IMR-90 (cell line): ENCODE measurements around the gene SLC7A6OS. TPM values are rescaled to one million over a fixed set of nuclear protein-coding genes. Genes with fewer than 3 reads are reported as not detected.
A peak's percentile ranks its signal among the peaks of the same experiment; 100 is the strongest.

ENCODE experiments used
- ATAC-seq: fragments of 200-7000 bp; cut with Tn5 transposase; 2 replicates; pipeline ENCODE4 v1.9.1; 2020; ENCODE audit warnings: low read depth, mild to moderate bottlenecking, moderate library complexity
- BruUV-seq: library from RNA; stranded (reverse); fragments of 400-500 nt; replicated peaks from 2 replicates; lab custom pipeline; 2021; lab: Mats Ljungman, UMichigan
- CTCF ChIA-PET: fragments of 300-600 bp; formaldehyde crosslinking; extraction: SDS; loops from one replicate; lab custom pipeline; 2021; ENCODE audit warnings: antibody characterized with exemption; lab: Yijun Ruan, JAX
- POLR2A ChIA-PET: fragments of 300-600 bp; sonication (Branson Sonifier 250); formaldehyde crosslinking; loops from one replicate; lab custom pipeline; 2022; ENCODE audit warnings: antibody characterized with exemption; ENCODE audit not compliant: unreplicated experiment; lab: Charles Lee
- DNase-seq: peaks from one replicate; pipeline ENCODE4 v3.0.0; 2013
- H2AFZ ChIP-seq: replicated peaks from 2 replicates; pipeline ENCODE3; 2013; ENCODE audit warnings: low read length, mild to moderate bottlenecking; ENCODE audit not compliant: poor library complexity
- H2AK5ac ChIP-seq: 2 replicates; pipeline ENCODE4 v1.6.1; 2013; ENCODE audit warnings: low read depth, low read length, inconsistent platforms
- H2AK9ac ChIP-seq: replicated peaks from 2 replicates; pipeline ENCODE3; 2013; ENCODE audit warnings: mild to moderate bottlenecking, low read depth, low read length, moderate library complexity; ENCODE audit not compliant: poor library complexity
- H2BK120ac ChIP-seq: 2 replicates; pipeline ENCODE4 v1.6.1; 2013; ENCODE audit warnings: low read depth, low read length, inconsistent platforms
- H2BK15ac ChIP-seq: 3 replicates; pipeline ENCODE4 v1.6.1; 2013; ENCODE audit warnings: low read depth, low read length, inconsistent platforms
- H2BK20ac ChIP-seq: 2 replicates; pipeline ENCODE4 v1.6.1; 2013; ENCODE audit warnings: low read depth, mild to moderate bottlenecking, inconsistent platforms, low read length, moderate library complexity
- H2BK5ac ChIP-seq: 2 replicates; pipeline ENCODE4 v1.6.1; 2013; ENCODE audit warnings: mild to moderate bottlenecking, low read depth, low read length, inconsistent platforms; ENCODE audit not compliant: poor library complexity, severe bottlenecking
- H3K14ac ChIP-seq: replicated peaks from 2 replicates; pipeline ENCODE4 v1.6.1; 2013; ENCODE audit warnings: low read depth, low read length, inconsistent platforms
- H3K18ac ChIP-seq: 2 replicates; pipeline ENCODE4 v1.6.1; 2013; ENCODE audit warnings: low read depth, low read length, control low read depth
- H3K23ac ChIP-seq: 2 replicates; pipeline ENCODE4 v1.6.1; 2013; ENCODE audit warnings: low read depth, low read length, inconsistent platforms
- H3K27ac ChIP-seq: 2 replicates; pipeline ENCODE4 v1.5.1; 2013; ENCODE audit warnings: mild to moderate bottlenecking, control low read depth, low read length; ENCODE audit not compliant: insufficient read depth
- H3K27me3 ChIP-seq: 2 replicates; pipeline ENCODE4 v1.6.1; 2013; ENCODE audit warnings: low read length; ENCODE audit not compliant: control insufficient read depth, insufficient read depth
- H3K36me3 ChIP-seq: 2 replicates; pipeline ENCODE4 v1.6.1; 2013; ENCODE audit warnings: low read length, mixed read lengths; ENCODE audit not compliant: control insufficient read depth, insufficient read depth
- H3K4ac ChIP-seq: 2 replicates; pipeline ENCODE4 v1.6.1; 2013; ENCODE audit warnings: low read depth, low read length, inconsistent platforms
- H3K4me1 ChIP-seq: 2 replicates; pipeline ENCODE4 v1.6.1; 2013; ENCODE audit warnings: low read length, mixed read lengths; ENCODE audit not compliant: control insufficient read depth, insufficient read depth
- H3K4me2 ChIP-seq: 2 replicates; pipeline ENCODE4 v1.6.1; 2013; ENCODE audit warnings: low read depth, mild to moderate bottlenecking, control low read depth, low read length, moderate library complexity
- H3K4me3 ChIP-seq: 2 replicates; pipeline ENCODE4 v1.5.1; 2013; ENCODE audit warnings: low read depth, mild to moderate bottlenecking, control low read depth, low read length, moderate library complexity; ENCODE audit not compliant: insufficient read depth
- H3K56ac ChIP-seq: 2 replicates; pipeline ENCODE4 v1.6.1; 2013; ENCODE audit warnings: low read length, inconsistent platforms; ENCODE audit not compliant: insufficient read depth; ENCODE audit errors: extremely low read depth
- H3K79me1 ChIP-seq, 2 experiments: 2 replicates each; pipeline ENCODE4 v1.6.1; 2013; ENCODE audit warnings: low read length in 2 of 2, inconsistent platforms in 1 of 2, low read depth in 1 of 2
- H3K9ac ChIP-seq: 2 replicates; pipeline ENCODE4 v1.6.1; 2013; ENCODE audit warnings: low read depth, low read length, control low read depth
- H3K9me1 ChIP-seq: 2 replicates; pipeline ENCODE4 v1.6.1; 2013; ENCODE audit warnings: low read length, inconsistent platforms; ENCODE audit not compliant: insufficient read depth
- H3K9me3 ChIP-seq: 2 replicates; pipeline ENCODE4 v1.6.1; 2013; ENCODE audit warnings: low read length; ENCODE audit not compliant: control insufficient read depth, insufficient read depth
- H4K20me1 ChIP-seq: 2 replicates; pipeline ENCODE4 v1.6.1; 2013; ENCODE audit warnings: low read length, inconsistent platforms; ENCODE audit not compliant: insufficient read depth
- H4K5ac ChIP-seq: 2 replicates; pipeline ENCODE4 v1.6.1; 2013; ENCODE audit warnings: mild to moderate bottlenecking, low read depth, low read length, control low read depth
- H4K8ac ChIP-seq, 2 experiments: 2 replicates each; pipeline ENCODE4 v1.6.1; 2013; ENCODE audit warnings: low read depth in 2 of 2, low read length in 2 of 2, control low read depth in 1 of 2, inconsistent platforms in 1 of 2
- H4K91ac ChIP-seq: 2 replicates; pipeline ENCODE4 v1.6.1; 2013; ENCODE audit warnings: low read depth, low read length, inconsistent platforms; ENCODE audit not compliant: insufficient read depth
- BHLHE40 ChIP-seq: fragments of 150-350 bp; IDR thresholded peaks from 2 replicates; pipeline ENCODE4 v1.6.1; 2016; ENCODE audit warnings: mild to moderate bottlenecking, low read depth, low read length
- CEBPB ChIP-seq: IDR thresholded peaks from 2 replicates; pipeline ENCODE4 v1.6.1; 2012; ENCODE audit warnings: low read depth, low read length, improper control_type of control experiment
- CHD1 ChIP-seq: IDR thresholded peaks from 2 replicates; pipeline ENCODE4 v1.6.1; 2012; ENCODE audit warnings: low read depth, low read length, improper control_type of control experiment
- CTCF ChIP-seq: conservative IDR thresholded peaks from 2 replicates; pipeline ENCODE4 v1.5.1; 2012; ENCODE audit warnings: mild to moderate bottlenecking, low read depth, low read length, improper control_type of control experiment
- ELK1 ChIP-seq: fragments of 150-350 bp; IDR thresholded peaks from 2 replicates; pipeline ENCODE4 v1.6.1; 2016; ENCODE audit warnings: low read depth, mild to moderate bottlenecking, low read length, moderate library complexity, borderline replicate concordance
- FOS ChIP-seq: fragments of 150-350 bp; IDR thresholded peaks from 2 replicates; pipeline ENCODE4 v1.6.1; 2016; ENCODE audit warnings: low read depth, low read length
- MAFK ChIP-seq: IDR thresholded peaks from 2 replicates; pipeline ENCODE4 v1.6.1; 2012; ENCODE audit warnings: low read depth, low read length, improper control_type of control experiment
- MXI1 ChIP-seq: IDR thresholded peaks from 2 replicates; pipeline ENCODE4 v1.6.1; 2012; ENCODE audit warnings: low read depth, mild to moderate bottlenecking, low read length, moderate library complexity, borderline replicate concordance
- NFE2L2 ChIP-seq: fragments of 150-350 bp; IDR thresholded peaks from 2 replicates; pipeline ENCODE4 v1.6.1; 2016; ENCODE audit warnings: low read depth, mild to moderate bottlenecking, low read length
- POLR2A ChIP-seq: IDR thresholded peaks from 2 replicates; pipeline ENCODE4 v1.6.1; 2012; ENCODE audit warnings: mild to moderate bottlenecking, low read depth, low read length
- RAD21 ChIP-seq: IDR thresholded peaks from 2 replicates; pipeline ENCODE4 v1.6.1; 2012; ENCODE audit warnings: low read length, improper control_type of control experiment
- RCOR1 ChIP-seq: IDR thresholded peaks from 2 replicates; pipeline ENCODE4 v1.6.1; 2012; ENCODE audit warnings: mild to moderate bottlenecking, low read length, improper control_type of control experiment; ENCODE audit not compliant: insufficient replicate concordance
- RFX5 ChIP-seq: IDR thresholded peaks from 2 replicates; pipeline ENCODE4 v1.8.0; 2012; ENCODE audit warnings: low read depth, mild to moderate bottlenecking, low read length, moderate library complexity
- SMC3 ChIP-seq: fragments of 150-350 bp; IDR thresholded peaks from 2 replicates; pipeline ENCODE4 v1.6.1; 2016; ENCODE audit warnings: low read depth, mild to moderate bottlenecking, antibody characterized with exemption, low read length, moderate library complexity
- WGBS, 2 experiments: methylation state at CpG; one replicate each; pipeline versions ENCODE4 v1.1.5 to v1.1.7; 2013; ENCODE audit warnings: missing lambda C conversion rate in 2 of 2; ENCODE audit not compliant: insufficient read length in 1 of 2; ENCODE audit errors: extremely low coverage in 2 of 2; 5-methylcytosine and 5-hydroxymethylcytosine counted together
- dilution Hi-C: fragments of 300-500 bp; cut with HindIII; formaldehyde crosslinking; loops from one replicate; pipeline ENCODE4 v1.14.3; 2018; ENCODE audit warnings: low sequenced_read_pairs; ENCODE audit not compliant: unreplicated experiment
- in situ Hi-C: fragments of 300-500 bp; cut with MboI; formaldehyde crosslinking; loops from 3 replicates; pipeline ENCODE4 v1.14.3; 2019; ENCODE audit warnings: low sequenced_read_pairs, inconsistent platforms, mixed read lengths
- intact Hi-C: fragments of 100-400 bp; cut with micrococcal nuclease; formaldehyde crosslinking; loops from 2 replicates; pipeline ENCODE4 v1.10.0; 2022
- polyA plus RNA-seq, 3 experiments: library from polyadenylated mRNA; depleted of rRNA; stranded (reverse); fragments of >200 nt; gene quantifications; 2 replicates each; pipeline ENCODE4 v1.2.3, GENCODE V29; 2012; ENCODE audit warnings: low replicate concordance in 1 of 3
- total RNA-seq: library from RNA; depleted of rRNA; stranded (reverse); fragments of >200 nt; gene quantifications from 2 replicates; pipeline ENCODE4 v1.2.3, GENCODE V29; 2012
- TF ChIP-seq, protein P1 (sequence below): fragments of 150-350 bp; IDR thresholded peaks from 2 replicates; pipeline ENCODE4 v1.6.1; 2017; ENCODE audit warnings: mild to moderate bottlenecking, antibody characterized with exemption, low read length, low read depth

The SLC7A6OS gene
- total and polyA plus RNA-seq, 2 of the 4 experiments (the other 2 are of a cell fraction), result 6.8 to 8.4 TPM

DNA sequence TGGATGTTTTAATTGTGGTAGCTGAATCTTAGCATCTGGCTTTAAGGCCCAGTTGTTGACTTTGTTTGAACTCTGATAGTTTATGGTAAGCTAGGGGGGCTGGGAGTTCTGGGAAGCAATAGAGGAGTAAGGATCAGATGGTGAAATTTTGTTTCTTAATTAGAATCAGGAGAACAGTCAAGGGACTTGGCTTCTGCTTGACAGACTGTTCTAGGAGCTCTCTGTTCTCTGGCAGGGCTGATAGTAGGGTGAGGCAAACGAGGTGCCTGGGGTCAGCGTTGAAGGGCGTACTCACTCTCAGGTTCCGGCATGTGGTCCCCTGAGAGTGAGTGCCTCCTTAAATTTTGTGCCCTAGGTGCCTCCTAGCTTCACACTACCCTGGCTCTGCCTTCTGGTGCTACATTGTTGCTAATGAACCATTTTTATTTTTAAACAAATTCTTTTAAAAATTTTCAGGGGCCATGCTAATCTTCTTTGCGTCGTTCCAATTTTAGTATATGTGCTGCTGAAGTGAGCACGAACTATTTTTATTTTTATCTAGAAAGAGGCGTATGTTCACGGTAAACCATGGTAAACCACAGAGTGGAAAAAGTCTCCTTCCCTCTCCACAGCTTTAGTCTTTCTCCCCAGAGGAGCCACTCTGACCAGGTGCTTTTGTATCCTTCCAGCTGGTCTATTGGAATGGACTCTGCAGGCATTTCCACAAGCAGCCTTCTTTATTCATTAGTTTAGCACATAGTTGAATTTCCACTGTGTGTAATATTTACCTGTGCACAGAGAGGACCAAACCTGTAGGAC, 26.7 kb downstream of the SLC7A6OS start:
- no peak overlapping the region for H3K9ac ChIP-seq
- H3K18ac ChIP-seq, result no peak overlapping the region
- in situ Hi-C loops, result no loop called here
- peak overlapping the region; percentile 46; the same call in 1 of the 2 replicates for H3K27ac ChIP-seq
- H2AK9ac ChIP-seq, result no peak overlapping the region
- no peak overlapping the region for H3K4me3 ChIP-seq
- H3K14ac ChIP-seq, result no peak overlapping the region
- H3K36me3 ChIP-seq, result peaks cover 25% of the 10 kb centered on the region
- dilution Hi-C loops, result no loop called here
- H3K4me1 ChIP-seq, result peaks cover 11% of the 10 kb centered on the region
- H3K9me3 ChIP-seq, result no peaks in the 10 kb centered on the region
- no peak overlapping the region for H4K5ac ChIP-seq
- H2BK20ac ChIP-seq, result no peak overlapping the region
- no peak overlapping the region for H4K8ac ChIP-seq
- no TSS peak for BruUV-seq
- no peak overlapping the region for H2BK5ac ChIP-seq
- H2BK15ac ChIP-seq, result no peak overlapping the region
- no CpG with 5 or more reads among the region's 9 CpGs for WGBS, 2 experiments
- no peak overlapping the region for H3K4ac ChIP-seq
- no peaks in the 10 kb centered on the region for H3K27me3 ChIP-seq
- ATAC-seq (peak; percentile 12; the same call in 1 of the 2 replicates), DNase-seq (no peak)
- H3K9me1 ChIP-seq, result peaks cover 29% of the 10 kb centered on the region
- no peak overlapping the region for H2AFZ ChIP-seq
- H3K23ac ChIP-seq, result no peak overlapping the region
- no peak overlapping the region for H3K56ac ChIP-seq
- no peak overlapping the region for H3K4me2 ChIP-seq
- H3K79me1 ChIP-seq, result peaks cover 16 to 92% of the 10 kb centered on the region in 2 experiments
- POLR2A ChIA-PET, result no interaction called here
- H4K91ac ChIP-seq, result no peak overlapping the region
- no peak overlapping the region for H2AK5ac ChIP-seq
- CTCF ChIA-PET, result interaction anchor here (0.9 kb wide), 1 partner anchor 9 kb away, joined by 3 read pairs; no protein-coding TSS in a partner anchor
- intact Hi-C loops, result no loop called here
- no peak overlapping the region for H2BK120ac ChIP-seq
- H4K20me1 ChIP-seq, result peaks cover 74% of the 10 kb centered on the region
- TF ChIP-seq RFX5 (no peak), SMC3 (no peak), CHD1 (no peak), CEBPB (no peak), RAD21 (no peak), BHLHE40 (no peak), POLR2A (no peak), FOS (no peak), ELK1 (no peak), RCOR1 (no peak), NFE2L2 (no peak), MXI1 (no peak), CTCF (no peak), MAFK (no peak)
- TF ChIP-seq, protein P1, sequence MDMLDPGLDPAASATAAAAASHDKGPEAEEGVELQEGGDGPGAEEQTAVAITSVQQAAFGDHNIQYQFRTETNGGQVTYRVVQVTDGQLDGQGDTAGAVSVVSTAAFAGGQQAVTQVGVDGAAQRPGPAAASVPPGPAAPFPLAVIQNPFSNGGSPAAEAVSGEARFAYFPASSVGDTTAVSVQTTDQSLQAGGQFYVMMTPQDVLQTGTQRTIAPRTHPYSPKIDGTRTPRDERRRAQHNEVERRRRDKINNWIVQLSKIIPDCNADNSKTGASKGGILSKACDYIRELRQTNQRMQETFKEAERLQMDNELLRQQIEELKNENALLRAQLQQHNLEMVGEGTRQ, result no peak
